GM18508 (cell line): ENCODE results near the gene PRELP.
"Not testable (repeated sequence)": the region's sequence is repeated elsewhere in the genome, so short reads cannot be mapped to it uniquely, and the experiment has no call there.

Experiments used
- ATAC-seq: cut with Tn5 transposase; IDR thresholded peaks from one replicate; pipeline ENCODE4 v1.9.1; 2021; ENCODE audit warnings: moderate number of reproducible peaks; ENCODE audit not compliant: insufficient read depth, unreplicated experiment

Gene PRELP

DNA sequence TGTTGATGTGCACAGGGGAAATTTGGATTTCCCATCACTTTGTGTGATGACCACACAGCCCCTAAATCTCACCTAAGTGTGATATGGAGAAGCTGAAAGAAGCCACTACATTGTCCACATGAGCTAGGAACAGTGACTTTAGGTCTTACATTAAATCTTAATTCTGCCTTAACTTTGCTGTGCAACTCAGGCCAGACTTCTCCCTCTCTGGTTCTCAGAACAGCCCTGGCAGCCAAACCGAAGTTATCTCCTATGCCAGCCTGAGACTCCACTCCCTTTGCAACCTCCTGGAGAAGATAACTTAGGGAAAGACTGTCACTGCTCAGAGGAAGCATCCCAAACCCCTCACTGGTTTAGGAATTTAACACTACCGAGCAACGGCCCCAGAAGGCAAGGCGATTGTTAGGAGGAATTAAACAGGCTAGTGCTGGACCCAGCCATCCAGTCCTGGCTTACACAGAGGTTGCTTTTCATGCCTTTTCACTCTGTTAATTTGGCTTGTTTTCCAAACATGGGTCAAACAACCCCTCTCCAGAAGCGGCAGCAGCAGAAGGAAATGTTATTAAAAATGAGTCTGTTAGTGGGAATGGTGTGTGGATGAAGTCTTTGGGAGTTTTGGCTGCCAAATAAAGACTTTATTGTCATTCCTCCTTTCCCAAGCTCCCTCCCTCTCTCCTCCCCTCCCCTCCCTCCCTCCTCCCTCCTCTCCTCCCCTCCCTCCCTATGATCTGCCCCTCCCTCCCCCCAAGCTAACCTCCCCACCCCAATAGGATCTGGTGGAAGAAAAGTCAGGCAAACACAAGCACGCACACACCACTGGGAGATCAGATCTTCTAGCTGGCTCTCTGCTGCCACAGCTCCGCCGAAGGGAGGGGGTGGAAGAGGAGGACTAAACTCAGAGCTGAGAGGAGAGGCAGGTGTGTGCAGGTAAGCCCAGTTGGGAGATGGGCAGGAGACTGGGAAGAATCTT, at the start of gene PRELP:
Gene PRELP (plus strand): TSS at position 795 of the 970 bp plus-strand sequence. CDS start 7,379 bp downstream, outside the sequence.
- no peak for ATAC-seq

GRCh38 chr1:203426366-203426765, 49.2 kb upstream of the PRELP start:
- ATAC-seq, result no peak

- no peak for ATAC-seq
These were observed 48.7 kb upstream of the PRELP start for GRCh38 chr1:203426870-203427269.

DNA sequence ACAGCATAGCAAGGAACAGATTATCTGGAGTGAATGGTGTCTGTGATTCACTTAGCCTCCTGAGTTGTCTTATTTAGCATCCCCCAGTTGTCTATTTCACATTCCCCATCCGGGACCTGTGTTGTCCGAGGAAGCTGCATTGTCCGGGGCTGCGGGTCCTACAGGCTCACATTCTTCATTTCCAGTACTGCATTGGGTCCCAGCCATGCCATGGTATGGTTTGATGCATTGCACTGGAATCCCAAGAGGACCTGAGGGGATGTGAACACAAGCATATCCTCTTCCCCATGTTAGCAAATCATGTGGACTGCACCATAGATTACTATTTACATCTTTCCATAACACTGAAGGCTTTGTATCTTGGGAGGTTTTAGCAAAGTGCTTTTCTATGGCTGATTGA, 48.2 kb upstream of the PRELP start:
- ATAC-seq, result no peak

- ATAC-seq, result no peak
These were observed 46.5 kb upstream of the PRELP start for GRCh38 chr1:203428981-203429599.

DNA sequence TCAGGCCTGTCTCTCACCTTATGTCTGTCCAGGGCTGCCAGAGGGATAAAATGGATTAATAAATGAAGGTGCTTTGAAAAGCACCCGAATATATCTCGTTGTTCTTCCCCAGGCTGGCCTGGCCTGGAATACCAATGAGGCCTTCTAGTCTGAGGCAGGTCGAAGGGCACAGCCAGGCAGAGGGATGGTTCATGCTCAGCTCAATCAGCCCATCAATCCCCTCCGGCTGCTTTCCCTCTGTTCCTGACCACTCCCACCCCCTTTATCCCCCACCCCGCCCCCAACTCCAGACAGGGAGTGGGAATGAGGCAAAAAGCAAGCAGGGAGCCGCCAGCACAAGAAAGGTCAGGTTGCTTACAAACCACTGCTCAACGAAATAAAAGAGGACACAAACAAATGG, 40.0 kb upstream of the PRELP start:
- no peak for ATAC-seq

DNA sequence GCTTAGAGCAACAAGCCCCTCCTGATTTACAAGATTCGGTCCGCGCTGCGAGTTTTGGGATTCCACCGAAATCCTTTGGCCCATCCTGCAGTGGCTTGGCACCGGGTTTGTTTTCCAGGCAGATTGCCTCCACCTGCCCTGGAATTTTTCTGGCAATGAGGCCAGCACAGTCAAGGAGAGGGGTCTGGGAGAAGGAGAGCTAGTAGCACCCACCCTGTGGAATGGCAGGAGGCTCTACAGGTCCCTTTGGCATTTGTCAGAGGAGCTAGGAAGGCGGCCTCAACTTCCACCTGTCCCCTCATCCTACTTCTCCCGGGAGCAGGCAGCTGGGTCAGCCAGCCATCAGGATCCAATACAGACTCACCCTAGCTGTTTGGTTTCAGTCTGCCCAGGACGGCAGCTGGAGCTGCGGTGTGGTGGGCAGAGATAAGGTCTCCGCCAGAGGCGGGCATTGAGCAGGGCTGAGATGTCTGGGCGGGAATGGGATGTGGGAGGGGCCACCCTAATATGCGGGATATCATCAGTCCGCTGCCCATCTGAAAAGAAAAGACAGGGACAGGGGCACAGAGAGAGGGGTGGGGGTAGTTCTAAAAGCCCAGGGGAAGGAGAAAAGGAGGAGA, 37.8 kb upstream of the PRELP start:
- ATAC-seq, result no peak

GRCh38 chr1:203439131-203439730, 36.4 kb upstream of the PRELP start:
- no peak for ATAC-seq

- ATAC-seq, result no peak
These were observed 34.8 kb upstream of the PRELP start for GRCh38 chr1:203440771-203441170.

DNA sequence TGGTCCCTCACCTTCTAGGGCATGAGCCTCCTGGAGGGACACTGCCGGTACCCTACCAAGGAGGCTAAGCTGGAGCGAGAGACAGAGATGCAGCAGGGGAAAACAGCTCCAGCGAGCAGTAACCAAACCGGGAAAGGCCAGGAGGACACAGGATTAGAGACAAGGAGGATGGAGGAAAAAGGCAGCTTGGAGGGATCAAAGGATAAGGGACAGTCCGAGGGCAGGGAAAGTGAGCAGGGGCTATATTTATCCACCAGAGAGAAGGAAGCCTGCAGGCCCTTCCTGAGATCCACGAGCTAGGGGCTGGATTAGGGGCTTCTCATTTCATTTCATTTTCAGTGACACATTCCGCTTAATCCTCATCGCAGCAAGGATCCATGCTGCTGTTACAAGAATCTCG, 33.8 kb upstream of the PRELP start:
- no peak for ATAC-seq

DNA sequence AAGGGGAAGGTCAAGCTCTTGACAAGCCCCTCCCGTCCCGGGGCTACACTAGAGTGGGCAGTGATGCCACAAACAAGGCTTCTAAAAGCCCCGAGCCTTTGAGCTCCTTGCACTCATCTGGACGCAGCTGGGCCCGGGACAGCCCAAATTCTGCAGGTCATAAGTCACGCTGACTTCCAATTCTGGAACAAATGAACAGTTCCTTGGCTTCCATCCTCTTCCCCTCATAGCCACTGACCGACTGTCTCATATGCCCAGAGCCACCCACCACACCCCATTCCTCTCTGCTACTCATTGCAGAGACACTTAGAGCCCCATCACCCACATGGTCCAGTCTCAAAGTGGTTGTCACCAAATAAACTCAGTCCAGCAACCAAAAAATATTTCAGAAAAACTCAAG, 32.8 kb upstream of the PRELP start:
- ATAC-seq, result no peak

DNA sequence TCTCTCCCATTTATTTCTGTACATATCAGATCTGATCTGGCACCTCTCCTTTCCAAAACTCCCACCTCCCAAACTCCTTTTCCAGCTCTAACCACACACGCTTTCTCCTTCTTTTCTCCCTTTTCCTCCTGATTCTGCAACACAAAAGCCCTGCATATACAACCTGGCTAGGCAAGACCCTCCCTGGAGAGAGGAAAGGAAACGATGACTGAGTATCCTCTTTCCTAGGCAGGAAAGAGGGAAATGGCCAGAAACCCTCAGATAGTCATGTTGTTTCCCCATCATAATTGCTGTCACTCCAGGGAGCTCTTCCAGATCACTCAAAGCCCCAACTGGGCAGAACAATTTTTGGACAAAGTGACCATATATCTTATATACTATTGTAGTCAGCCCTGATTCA, 32.3 kb upstream of the PRELP start:
- no peak for ATAC-seq

DNA sequence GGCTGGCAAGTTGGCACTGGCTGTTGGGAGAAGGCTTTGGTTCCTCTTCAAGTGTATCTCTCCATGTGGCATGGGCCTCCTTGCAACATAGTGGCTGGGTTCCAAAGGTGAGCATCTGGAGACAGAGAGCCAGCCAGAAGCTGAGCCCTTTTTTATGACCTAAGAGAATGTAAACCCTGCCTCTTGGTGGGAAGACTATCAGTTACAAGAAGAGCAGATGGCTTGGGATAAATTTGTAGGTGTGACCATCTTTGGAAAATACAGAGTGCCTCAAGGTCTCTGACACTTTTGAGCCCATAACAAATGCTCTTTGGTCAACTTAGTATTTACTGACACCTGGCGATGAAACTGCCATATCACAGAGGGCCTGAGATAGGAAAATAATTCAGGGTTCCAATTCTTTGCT, 31.4 kb upstream of the PRELP start:
- ATAC-seq, result no peak

DNA sequence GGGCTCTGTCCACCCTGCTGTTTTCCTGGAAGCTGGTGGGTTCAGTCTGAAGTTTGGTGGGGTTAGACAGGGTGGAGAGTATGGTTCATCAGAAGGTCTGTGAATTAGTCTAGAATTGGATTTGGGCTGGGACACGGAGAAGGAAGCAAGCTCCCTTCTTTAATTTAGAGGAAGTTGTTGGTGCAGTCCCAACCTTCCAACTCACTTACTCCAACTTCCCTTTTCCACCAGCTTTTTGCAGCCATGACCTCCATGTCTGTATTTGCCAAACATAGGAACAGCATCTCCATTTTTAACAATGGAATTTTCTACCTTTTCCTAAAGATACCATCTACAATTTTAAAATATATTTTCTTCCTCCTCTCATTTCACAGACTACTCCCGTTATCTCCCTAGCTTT, 28.5 kb upstream of the PRELP start:
- ATAC-seq, result no peak

DNA sequence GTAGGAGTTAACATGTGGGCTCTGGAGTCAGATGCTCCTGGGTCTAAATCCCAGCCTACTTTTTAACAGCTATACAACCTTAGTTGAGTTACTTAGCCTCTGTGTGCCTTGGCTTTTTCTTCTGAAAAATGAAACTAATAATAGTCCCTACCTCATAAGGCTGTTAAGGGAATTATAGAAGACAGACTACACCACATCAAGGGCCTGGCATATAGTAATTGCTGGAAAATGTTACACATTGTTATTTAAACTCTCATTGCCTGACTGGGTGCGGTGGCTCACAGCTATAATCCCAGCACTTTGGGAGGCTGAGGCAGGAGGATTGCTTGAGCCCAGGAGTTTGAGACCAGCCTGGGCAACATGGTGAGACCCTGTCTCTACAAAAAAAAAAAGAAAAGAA, 28.0 kb upstream of the PRELP start:
- not testable (repeated sequence) for ATAC-seq

GRCh38 chr1:203448521-203449061, 27.0 kb upstream of the PRELP start:
- ATAC-seq, result no peak

GRCh38 chr1:203450001-203450400, 25.6 kb upstream of the PRELP start:
- ATAC-seq, result no peak

DNA sequence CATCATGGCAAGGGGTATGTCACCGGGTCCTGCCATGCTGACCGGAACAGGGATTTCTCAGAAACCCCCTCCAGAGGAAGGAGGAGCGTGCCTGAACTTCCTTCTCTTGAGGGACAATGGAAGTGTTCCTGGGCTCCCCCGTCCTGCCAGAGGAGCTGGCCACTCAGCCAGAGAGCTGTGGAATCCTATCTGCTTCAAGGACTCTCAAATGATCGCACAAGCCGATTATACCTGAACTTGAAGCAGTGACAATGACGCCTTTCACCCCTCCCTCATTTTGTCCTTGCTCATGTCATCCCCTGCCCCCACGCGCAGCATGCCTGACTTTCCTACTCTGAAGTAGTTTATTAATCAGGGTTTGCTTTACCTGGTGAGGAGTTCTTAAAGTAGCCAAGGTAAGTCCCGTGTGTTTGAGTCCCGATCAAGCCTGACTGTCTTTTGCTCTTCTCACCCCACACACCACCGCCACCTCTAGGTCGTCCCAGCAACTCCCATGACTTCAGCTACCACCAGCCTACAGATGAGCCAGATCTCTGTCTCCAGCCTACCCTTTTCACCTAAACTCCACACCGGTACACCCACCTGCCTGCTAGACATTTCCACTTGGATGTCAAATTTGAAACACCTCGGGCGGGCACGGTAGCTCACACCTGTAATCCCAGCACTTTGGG, 25.0 kb upstream of the PRELP start:
- no peak for ATAC-seq

DNA sequence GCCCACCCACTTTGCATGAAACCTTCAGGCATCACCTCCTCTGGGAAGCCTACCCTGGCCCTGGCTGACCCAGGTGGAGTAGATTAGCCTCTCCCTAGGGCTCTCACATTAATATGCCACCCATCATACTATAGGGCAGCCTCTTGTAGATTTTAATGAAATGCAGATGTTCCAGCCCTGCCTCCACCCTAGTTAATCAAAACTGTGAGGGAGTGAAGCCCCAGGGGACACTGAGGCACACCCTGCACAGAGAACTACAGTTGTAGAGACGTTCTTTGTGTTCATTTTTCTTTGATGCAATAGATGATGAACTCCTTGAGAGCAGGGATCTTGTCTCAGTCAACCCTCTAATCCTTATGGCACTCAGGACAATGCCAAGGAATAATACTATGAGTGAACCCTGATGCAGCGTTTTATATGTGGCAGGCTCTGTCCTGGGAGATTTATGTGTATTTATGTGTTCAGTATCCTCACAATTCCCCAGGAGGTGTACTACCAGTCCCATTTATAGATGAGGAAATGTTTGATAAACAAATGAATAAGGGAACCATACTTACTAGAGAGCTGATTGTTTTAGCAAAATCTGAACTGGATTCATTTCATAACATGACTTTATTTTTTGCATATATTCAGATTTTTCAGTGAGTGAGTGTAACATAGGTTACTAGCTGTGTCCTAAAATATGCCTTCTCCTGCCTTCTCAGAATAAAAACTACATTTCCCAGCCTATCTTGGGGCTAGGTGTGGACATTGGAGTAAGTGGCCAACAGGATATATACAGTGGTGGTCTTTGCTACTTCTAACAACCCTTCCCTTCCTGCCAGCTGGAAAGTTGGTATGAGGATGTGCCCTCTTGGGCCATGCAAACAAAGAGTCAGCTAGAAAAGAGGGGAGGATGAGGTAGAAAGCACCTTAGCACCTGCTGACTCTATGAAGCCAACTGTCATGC, 23.5 kb upstream of the PRELP start:
- ATAC-seq, result no peak
